K562 (cell line): ENCODE results near the gene NUP98. TPM values are rescaled to one million over a fixed set of nuclear protein-coding genes. Genes with fewer than 3 reads are reported as not detected.
A peak's percentile ranks its signal among the peaks of the same experiment; 100 is the strongest.

ENCODE experiments used
- AFF4 ChIP-seq: sonication (generic); formaldehyde crosslinking; IDR thresholded peaks from 2 replicates; pipeline ENCODE4 v1.8.0; 2023; ENCODE audit warnings: mild to moderate bottlenecking, missing genetic modification reagents
- CHD1 ChIP-seq: fragments of 200-600 bp; sonication (generic); IDR thresholded peaks from one replicate; pipeline ENCODE4 v1.6.1; 2012; ENCODE audit warnings: mild to moderate bottlenecking, moderate library complexity, low read length, inconsistent platforms
- MCM3 ChIP-seq: fragments of 450-650 bp; IDR thresholded peaks from 2 replicates; pipeline ENCODE4 v1.6.1; 2016
- MGA ChIP-seq: fragments of 450-650 bp; IDR thresholded peaks from 2 replicates; pipeline ENCODE4 v1.6.1; 2016; ENCODE audit warnings: mild to moderate bottlenecking, moderate library complexity
- MYC ChIP-seq, 2 experiments: fragments of 250-450 bp in 1 of 2; sonication (Bioruptor Pico) in 1 of 2; IDR thresholded peaks; 2 replicates each; pipeline versions ENCODE4 v1.5.1 to v1.6.1; 2012 to 2021; ENCODE audit warnings: low read depth in 2 of 2, borderline replicate concordance in 1 of 2, improper control_type of control experiment in 1 of 2, low read length in 1 of 2, mild to moderate bottlenecking in 1 of 2, moderate library complexity in 1 of 2
- SMC3 ChIP-seq: conservative IDR thresholded peaks from 2 replicates; pipeline ENCODE4 v1.6.1; 2011; ENCODE audit warnings: low read depth, low read length, improper control_type of control experiment; ENCODE audit not compliant: insufficient read depth
- TCF7L2 ChIP-seq: fragments of 150-350 bp; IDR thresholded peaks from 2 replicates; pipeline ENCODE4 v1.6.1; 2016; ENCODE audit warnings: low read depth, mild to moderate bottlenecking, low read length, moderate library complexity
- ZFP36 ChIP-seq: fragments of 150-350 bp; IDR thresholded peaks from 2 replicates; pipeline ENCODE4 v1.6.1; 2018; ENCODE audit warnings: low read length, low read depth; ENCODE audit not compliant: partially characterized antibody
- ZNF121 ChIP-seq: sonication (generic); formaldehyde crosslinking; conservative IDR thresholded peaks from 2 replicates; pipeline ENCODE4 v1.8.0; 2022; ENCODE audit warnings: missing genetic modification reagents
- ZNF232 ChIP-seq: sonication (generic); formaldehyde crosslinking; IDR thresholded peaks from 2 replicates; pipeline ENCODE4 v1.8.0; 2022; ENCODE audit warnings: mild to moderate bottlenecking, missing genetic modification reagents
- ZNF76 ChIP-seq: fragments of 250-450 bp; sonication (Bioruptor Pico); IDR thresholded peaks from 2 replicates; pipeline ENCODE4 v1.4.0; 2020; ENCODE audit warnings: mild to moderate bottlenecking, moderate library complexity, borderline replicate concordance
- polyA plus RNA-seq, 8 experiments: library from polyadenylated mRNA; depleted of rRNA in 4 of 8; stranded (reverse) in 5 of 8; unstranded in 3 of 8; fragments of >200 nt; fragmentation: Nextera tagmentation in 2 of 8; fragmentation: Illumina TruSeq in 1 of 8; extraction: Ambion mirVana in 2 of 8; extraction: Trizol in 1 of 8; gene quantifications; 2 replicates each; pipeline versions ENCODE4 v1.2.1 to v1.2.3, GENCODE V29; 2011 to 2014; ENCODE audit warnings: inconsistent platforms in 1 of 8, missing spikeins in 1 of 8
- total RNA-seq, 7 experiments: library from RNA; depleted of rRNA in 6 of 7; stranded (reverse); fragments of >200 nt in 6 of 7; fragmentation: Illumina TruSeq in 2 of 7; extraction: Trizol in 2 of 7; gene quantifications; 2 replicates each; pipeline versions ENCODE4 v1.2.1 to v1.2.3, GENCODE V29; 2011 to 2021; ENCODE audit warnings: low replicate concordance in 1 of 7

NUP98 gene
- total and polyA plus RNA-seq, 9 of the 15 experiments (the other 6 are each of a cell fraction or from before 2014, with no cell fraction given): 45.1 to 196 (median 130) TPM

- TF ChIP-seq MGA (peak; percentile 85), CHD1 (no peak), TCF7L2 (no peak), MYC (IDR thresholded peaks at IDR 0.05; ENCODE audit: low read depth, low read length) (peak; percentile 68; the same call in 1 of the 2 replicates), MYC (CRISPR knock-in tag; IDR thresholded peaks at IDR 0.05; ENCODE audit: borderline replicate concordance, low read depth) (no peak; the same call in 1 of the 2 replicates), AFF4 (no peak), ZNF76 (CRISPR knock-in tag) (no peak), MCM3 (no peak), ZNF232 (CRISPR knock-in tag) (no peak), SMC3 (no peak), ZFP36 (peak; percentile 23), ZNF121 (CRISPR knock-in tag) (no peak)
Observed at GRCh38 chr11:3642071-3642951, 155.0 kb downstream of the NUP98 start (continued).
